H1 (cell line): ENCODE data around the gene CCS. TPM values are rescaled to one million over a fixed set of nuclear protein-coding genes. Genes with fewer than 3 reads are reported as not detected.

Source experiments
- CTCF ChIA-PET: fragments of 300-600 bp; sonication (Branson Sonifier 250); formaldehyde crosslinking; loops from one replicate; lab custom pipeline; 2021; ENCODE audit not compliant: partially characterized antibody; lab: Charles Lee
- POLR2A ChIA-PET: fragments of 300-600 bp; sonication (Branson Sonifier 250); formaldehyde crosslinking; loops from one replicate; lab custom pipeline; 2021; ENCODE audit warnings: inconsistent platforms; ENCODE audit not compliant: partially characterized antibody; lab: Charles Lee
- DNase-seq, 2 experiments: peaks; one replicate each; pipeline versions ENCODE4 v3.0.0 to v3.0.0-alpha.2; 2010 to 2022; ENCODE audit warnings: low spot score in 2 of 2, low read depth in 1 of 2, mixed read lengths in 1 of 2
- FAIRE-seq: peaks from 2 replicates; lab custom pipeline; 2011; peaks lifted over from hg19 to GRCh38; lab: Jason Lieb, UNC
- H2AFZ ChIP-seq: 2 replicates; pipeline ENCODE4 v1.8.1; 2012; ENCODE audit warnings: low read length, inconsistent platforms
- H2AK5ac ChIP-seq: 2 replicates; pipeline ENCODE4 v1.6.1; 2013; ENCODE audit warnings: low read depth, low read length
- H2BK120ac ChIP-seq: replicated peaks from 2 replicates; pipeline ENCODE3; 2013; ENCODE audit warnings: low read depth, low read length, inconsistent platforms
- H2BK12ac ChIP-seq: 2 replicates; pipeline ENCODE4 v1.6.1; 2013; ENCODE audit warnings: low read depth, low read length
- H2BK15ac ChIP-seq: 2 replicates; pipeline ENCODE4 v1.6.1; 2013; ENCODE audit warnings: low read length
- H2BK20ac ChIP-seq: 2 replicates; pipeline ENCODE4 v1.6.1; 2013; ENCODE audit warnings: low read length
- H2BK5ac ChIP-seq: 2 replicates; pipeline ENCODE4 v1.6.1; 2013; ENCODE audit warnings: low read depth, low read length
- H3K14ac ChIP-seq: 2 replicates; pipeline ENCODE4 v1.6.1; 2013; ENCODE audit warnings: inconsistent platforms; ENCODE audit not compliant: insufficient read length
- H3K18ac ChIP-seq: 2 replicates; pipeline ENCODE4 v1.6.1; 2013; ENCODE audit warnings: low read length; ENCODE audit errors: extremely low read depth
- H3K23ac ChIP-seq: 2 replicates; pipeline ENCODE4 v1.6.1; 2013; ENCODE audit warnings: inconsistent platforms; ENCODE audit not compliant: insufficient read length
- H3K23me2 ChIP-seq: 2 replicates; pipeline ENCODE4 v1.6.1; 2013; ENCODE audit warnings: low read depth, low read length
- H3K27ac ChIP-seq: 2 replicates; pipeline ENCODE4 v1.6.1; 2011; ENCODE audit warnings: low read depth, low read length, inconsistent platforms
- H3K27me3 ChIP-seq, 4 experiments: replicated peaks in 1 of 4; 1 replicate in 1 of 4; 2 replicates in 3 of 4; pipeline versions ENCODE4 v1.6.1 to v1.8.1; 2011 to 2013; ENCODE audit warnings: low read length in 3 of 4, mild to moderate bottlenecking in 3 of 4, inconsistent platforms in 2 of 4, mixed read lengths in 2 of 4, moderate library complexity in 1 of 4; ENCODE audit not compliant: control insufficient read depth in 3 of 4, insufficient read depth in 3 of 4; ENCODE audit errors: extremely low read depth in 1 of 4
- H3K36me3 ChIP-seq, 4 experiments: 2 replicates each; pipeline versions ENCODE4 v1.6.1 to v1.8.1; 2011 to 2013; ENCODE audit warnings: mild to moderate bottlenecking in 4 of 4, low read length in 3 of 4, moderate library complexity in 2 of 4, control low read depth in 1 of 4, inconsistent platforms in 1 of 4; ENCODE audit not compliant: insufficient read depth in 4 of 4, control insufficient read depth in 2 of 4
- H3K4ac ChIP-seq: replicated peaks from 2 replicates; pipeline ENCODE3; 2013; ENCODE audit warnings: low read length, low read depth, mixed read lengths, inconsistent platforms; ENCODE audit not compliant: insufficient read length
- H3K4me1 ChIP-seq, 4 experiments: replicated peaks in 1 of 4; 1 replicate in 1 of 4; 2 replicates in 3 of 4; pipeline versions ENCODE4 v1.6.1 to v1.8.1; 2011 to 2013; ENCODE audit warnings: low read length in 3 of 4, inconsistent platforms in 2 of 4, mixed read lengths in 1 of 4; ENCODE audit not compliant: insufficient read depth in 4 of 4, control insufficient read depth in 3 of 4
- H3K4me2 ChIP-seq, 2 experiments: 2 replicates each; pipeline versions ENCODE4 v1.6.1 to v1.8.1; 2011 to 2013; ENCODE audit warnings: low read depth in 2 of 2, low read length in 2 of 2, control low read depth in 1 of 2, inconsistent platforms in 1 of 2, mild to moderate bottlenecking in 1 of 2; ENCODE audit not compliant: insufficient read depth in 1 of 2
- H3K4me3 ChIP-seq, 4 experiments: fragments of 200-600, 300-600 bp in 1 of 4; sonication (generic), shearing (Covaris generic), sonication (Bioruptor Twin) in 1 of 4; 2 replicates each; pipeline versions ENCODE4 v1.5.1 to v1.8.1; 2011 to 2016; ENCODE audit warnings: low read length in 4 of 4, low read depth in 3 of 4, control low read depth in 2 of 4, inconsistent platforms in 2 of 4, mild to moderate bottlenecking in 2 of 4, mixed read lengths in 1 of 4, moderate library complexity in 1 of 4; ENCODE audit not compliant: insufficient read depth in 2 of 4; ENCODE audit errors: extremely low read depth in 1 of 4
- H3K56ac ChIP-seq: replicated peaks from 2 replicates; pipeline ENCODE3; 2013; ENCODE audit warnings: low read depth, mild to moderate bottlenecking, mixed read lengths, low read length, inconsistent platforms; ENCODE audit not compliant: insufficient read length
- H3K79me1 ChIP-seq: 2 replicates; pipeline ENCODE4 v1.6.1; 2013; ENCODE audit warnings: low read depth, low read length, control low read depth
- H3K79me2 ChIP-seq, 2 experiments: 2 replicates each; pipeline versions ENCODE4 v1.6.1 to v1.8.1; 2012 to 2013; ENCODE audit warnings: low read length in 2 of 2, mild to moderate bottlenecking in 2 of 2, inconsistent platforms in 1 of 2; ENCODE audit not compliant: insufficient read depth in 2 of 2, control insufficient read depth in 1 of 2
- H3K9ac ChIP-seq, 4 experiments: replicated peaks in 1 of 4; 1 replicate in 1 of 4; 2 replicates in 3 of 4; pipeline versions ENCODE4 v1.6.1 to v1.8.1; 2011 to 2013; ENCODE audit warnings: low read depth in 3 of 4, low read length in 3 of 4, control low read depth in 2 of 4, mild to moderate bottlenecking in 2 of 4, moderate library complexity in 2 of 4, inconsistent platforms in 1 of 4; ENCODE audit errors: extremely low read depth in 1 of 4
- H3K9me3 ChIP-seq, 2 experiments: 2 replicates each; pipeline versions ENCODE4 v1.6.1 to v1.8.1; 2012 to 2013; ENCODE audit warnings: mild to moderate bottlenecking in 2 of 2, moderate library complexity in 2 of 2, control low read depth in 1 of 2, inconsistent platforms in 1 of 2, low read depth in 1 of 2, low read length in 1 of 2, mixed read lengths in 1 of 2; ENCODE audit not compliant: insufficient read depth in 2 of 2
- H4K20me1 ChIP-seq, 2 experiments: replicated peaks in 1 of 2; 2 replicates each; pipeline versions ENCODE3 to v1.8.1; 2011 to 2013; ENCODE audit warnings: inconsistent platforms in 2 of 2, low read length in 2 of 2, mild to moderate bottlenecking in 1 of 2; ENCODE audit not compliant: insufficient read depth in 2 of 2, control insufficient read depth in 1 of 2
- H4K5ac ChIP-seq: 2 replicates; pipeline ENCODE4 v1.6.1; 2013; ENCODE audit warnings: low read length, low read depth, mixed read lengths, inconsistent platforms; ENCODE audit not compliant: insufficient read length
- H4K8ac ChIP-seq: 2 replicates; pipeline ENCODE4 v1.8.0; 2013; ENCODE audit warnings: mild to moderate bottlenecking, moderate library complexity, low read length, inconsistent platforms; ENCODE audit not compliant: insufficient read depth; ENCODE audit errors: extremely low read depth
- H4K91ac ChIP-seq: replicated peaks from 2 replicates; pipeline ENCODE3; 2013; ENCODE audit warnings: low read length, mixed read lengths, inconsistent platforms; ENCODE audit not compliant: insufficient read length
- GTF2F1 ChIP-seq: IDR thresholded peaks from 2 replicates; pipeline ENCODE4 v1.6.1; 2012; ENCODE audit warnings: low read depth, low read length, improper control_type of control experiment, borderline replicate concordance
- POLR2AphosphoS5 ChIP-seq: IDR thresholded peaks from 2 replicates; pipeline ENCODE4 v1.6.1; 2011; ENCODE audit warnings: low read depth, low read length
- WGBS, 2 experiments: shearing (Covaris generic) in 1 of 2; methylation state at CpG; one replicate each; pipeline versions ENCODE4 v1.1.6 to v1.1.7; 2013 to 2015; ENCODE audit warnings: low lambda C conversion rate in 2 of 2, mixed read lengths in 2 of 2, inconsistent platforms in 1 of 2, low coverage in 1 of 2, missing lambda C conversion rate in 1 of 2; ENCODE audit not compliant: insufficient replicate concordance in 2 of 2, insufficient coverage in 1 of 2, insufficient read length in 1 of 2; ENCODE audit errors: extremely low coverage in 1 of 2, missing lambda C conversion rate in 1 of 2; 5-methylcytosine and 5-hydroxymethylcytosine counted together
- polyA plus RNA-seq, 7 experiments: library from polyadenylated mRNA; depleted of rRNA in 3 of 7; stranded (reverse) in 5 of 7; unstranded in 2 of 7; fragments of >200 nt in 5 of 7; fragments of 200-250 nt in 2 of 7; gene quantifications; 1 replicate in 5 of 7; 2 replicates in 1 of 7; 4 replicates in 1 of 7; pipeline versions ENCODE4 v1.2.1 to v1.2.3, GENCODE V29; 2011 to 2013; ENCODE audit warnings: missing spikeins in 2 of 7, mixed read lengths in 2 of 7
- total RNA-seq: library from RNA; stranded (reverse); fragmentation: NEBNext Ultra II Directional; extraction: Animal tissue kit (Norgen Biotek cat#: 25700); gene quantifications from 2 replicates; pipeline ENCODE4 v1.2.1, GENCODE V29; 2021

The CCS gene
- total and polyA plus RNA-seq, 2 of the 8 experiments (the other 6 are each of a cell fraction or from before 2014, with no cell fraction given): 37.1 to 37.7 TPM

GRCh38 chr11:66628061-66628603, 35.1 kb downstream of the CCS start:
- Histone ChIP-seq H2BK5ac (no peak overlapping the region), H2BK12ac (no peak overlapping the region), H3K23ac (no peak overlapping the region), H3K79me1 (peaks cover 37% of the 10 kb centered on the region), H3K36me3 (peaks cover 51 to 86% (median 79%) of the 10 kb centered on the region in 4 experiments), H2BK20ac (no peak overlapping the region), H4K91ac (no peak overlapping the region), H3K4ac (no peak overlapping the region), H2AK5ac (no peak overlapping the region), H4K5ac (no peak overlapping the region), H3K9me3 (no peaks in the 10 kb centered on the region), H3K9ac (no peak overlapping the region), H2BK15ac (no peak overlapping the region), H3K79me2 (peaks cover 47 to 100% of the 10 kb centered on the region in 2 experiments), H2BK120ac (no peak overlapping the region), H3K18ac (no peak overlapping the region), H3K56ac (no peak overlapping the region), H3K23me2 (no peaks in the 10 kb centered on the region), H3K4me1 (no peaks in the 10 kb centered on the region), H4K20me1 (peaks cover 45 to 56% of the 10 kb centered on the region in 2 experiments), H2AFZ (no peak overlapping the region), H3K4me3 (no peak overlapping the region), H3K27ac (no peak overlapping the region), H3K27me3 (no peaks in the 10 kb centered on the region), H4K8ac (no peak overlapping the region), H3K4me2 (no peak overlapping the region), H3K14ac (no peak overlapping the region)
- POLR2A ChIA-PET: interaction anchor here (65.3 to 66.2 kb wide), 2 partner anchors 7 to 15 kb away, joined by 2165 read pairs; partner anchors contain the start of genes CCDC87, CCS, RBM14 and RBM4
- WGBS, 2 experiments: 97% methylated on average over 7 of the region's 7 CpGs; no CpG with 5 or more reads in 1 of the 2 experiments
- CTCF ChIA-PET: interaction anchor here (0.6 to 2.1 kb wide), 2 partner anchors 10 to 49 kb away, joined by 3 to 7 read pairs; no protein-coding TSS in a partner anchor
- DNase-seq: no peak
- TF ChIP-seq POLR2AphosphoS5 (peak; percentile 54; the same call in 1 of the 2 replicates), GTF2F1 (no peak)
- no peak for FAIRE-seq
